K562 (cell line): Measurements from ENCODE around the gene NDUFAF4. TPM values are rescaled to one million over a fixed set of nuclear protein-coding genes. Genes with fewer than 3 reads are reported as not detected.

ENCODE experiments used
- BHLHE40 ChIP-seq: IDR thresholded peaks from 2 replicates; pipeline ENCODE4 v1.6.1; 2011; ENCODE audit warnings: low read length, improper control_type of control experiment
- CBX1 ChIP-seq: sonication (generic); IDR thresholded peaks from 2 replicates; pipeline ENCODE4 v1.6.1; 2016; ENCODE audit warnings: antibody characterized with exemption, low read depth, mild to moderate bottlenecking
- CSDE1 ChIP-seq, 2 experiments: fragments of 450-650 bp; IDR thresholded peaks; 2 replicates each; pipeline ENCODE4 v1.6.1; 2016; ENCODE audit warnings: mild to moderate bottlenecking in 1 of 2
- FOS ChIP-seq: IDR thresholded peaks from 3 replicates; pipeline ENCODE4 v1.6.1; 2011; ENCODE audit not compliant: insufficient read length; ENCODE audit errors: extremely low read depth
- HSF4 ChIP-seq: fragments of 250-450 bp; sonication (Bioruptor Pico); IDR thresholded peaks from 2 replicates; pipeline ENCODE4 v2.1.2; 2022; ENCODE audit warnings: mild to moderate bottlenecking, moderate library complexity, borderline replicate concordance
- JUNB ChIP-seq: fragments of 450-650 bp; formaldehyde crosslinking; conservative IDR thresholded peaks from 2 replicates; pipeline ENCODE4 v1.4.0; 2020; ENCODE audit warnings: mild to moderate bottlenecking
- KLF1 ChIP-seq: fragments of 450-650 bp; IDR thresholded peaks from 2 replicates; pipeline ENCODE4 v1.6.1; 2016; ENCODE audit warnings: missing genetic modification characterization, missing compliant biosample characterization
- MYBL2 ChIP-seq, 2 experiments: fragments of 450-650 bp in 1 of 2; sonication (generic) in 1 of 2; formaldehyde crosslinking in 1 of 2; IDR thresholded peaks; 2 replicates each; pipeline versions ENCODE4 v1.6.1 to v1.8.1; 2017 to 2022; ENCODE audit warnings: borderline replicate concordance in 1 of 2, inconsistent platforms in 1 of 2, low read depth in 1 of 2, mild to moderate bottlenecking in 1 of 2, missing genetic modification reagents in 1 of 2, moderate library complexity in 1 of 2
- NUFIP1 ChIP-seq: fragments of 450-650 bp; IDR thresholded peaks from 2 replicates; pipeline ENCODE4 v1.6.1; 2018; ENCODE audit not compliant: partially characterized antibody
- PCBP1 ChIP-seq: fragments of 200-400 bp; formaldehyde crosslinking; IDR thresholded peaks from 2 replicates; pipeline ENCODE4 v1.6.1; 2018; ENCODE audit warnings: mild to moderate bottlenecking, low read depth, low read length; ENCODE audit not compliant: poor library complexity, severe bottlenecking
- PHF8 ChIP-seq: fragments of 200-600 bp; sonication (generic); IDR thresholded peaks from 2 replicates; pipeline ENCODE4 v1.6.1; 2012; ENCODE audit warnings: mixed run types, mild to moderate bottlenecking, inconsistent platforms, low read length, moderate library complexity, borderline replicate concordance
- POLR2AphosphoS2 ChIP-seq: IDR thresholded peaks from 2 replicates; pipeline ENCODE4 v1.6.1; 2012; ENCODE audit warnings: low read length, improper control_type of control experiment
- POLR3G ChIP-seq: IDR thresholded peaks from 2 replicates; pipeline ENCODE4 v1.6.1; 2011; ENCODE audit not compliant: insufficient read length, insufficient replicate concordance; ENCODE audit errors: extremely low read depth
- RBM39 ChIP-seq: fragments of 200-400 bp; formaldehyde crosslinking; optimal IDR thresholded peaks from 2 replicates; pipeline ENCODE3; 2018; ENCODE audit warnings: low read depth, low read length
- RFX1 ChIP-seq: fragments of 450-650 bp; IDR thresholded peaks from 2 replicates; pipeline ENCODE4 v1.6.1; 2016; ENCODE audit warnings: mild to moderate bottlenecking, moderate library complexity
- RFX5 ChIP-seq: IDR thresholded peaks from 2 replicates; pipeline ENCODE4 v1.6.1; 2011; ENCODE audit warnings: low read depth, mild to moderate bottlenecking, improper control_type of control experiment, low read length
- RUNX1 ChIP-seq: sonication (generic); IDR thresholded peaks from 2 replicates; pipeline ENCODE4 v1.6.1; 2016; ENCODE audit warnings: antibody characterized with exemption, low read depth
- SIRT6 ChIP-seq: IDR thresholded peaks from one replicate; pipeline ENCODE4 v1.6.1; 2012; ENCODE audit warnings: low read depth, mild to moderate bottlenecking, control low read depth, inconsistent platforms, low read length, moderate library complexity
- SMARCB1 ChIP-seq: IDR thresholded peaks from 2 replicates; pipeline ENCODE4 v1.6.1; 2011; ENCODE audit warnings: improper control_type of control experiment, low read depth; ENCODE audit not compliant: insufficient read length
- SUPT5H ChIP-seq: fragments of 450-650 bp; IDR thresholded peaks from 2 replicates; pipeline ENCODE4 v1.6.1; 2016
- TCF3 ChIP-seq: sonication (generic); formaldehyde crosslinking; IDR thresholded peaks from 2 replicates; pipeline ENCODE4 v1.4.0; 2020; ENCODE audit warnings: mild to moderate bottlenecking, missing genetic modification reagents
- ZFP1 ChIP-seq: fragments of 450-650 bp; formaldehyde crosslinking; IDR thresholded peaks from 2 replicates; pipeline ENCODE4 v1.4.0; 2020; ENCODE audit warnings: mild to moderate bottlenecking, mixed read lengths
- ZFP30 ChIP-seq: fragments of 250-450 bp; sonication (Bioruptor Pico); IDR thresholded peaks from 2 replicates; pipeline ENCODE4 v1.8.0; 2022; ENCODE audit warnings: moderate library complexity, mild to moderate bottlenecking, inconsistent platforms, borderline replicate concordance
- ZNF311 ChIP-seq: fragments of 250-450 bp; sonication (Bioruptor Pico); IDR thresholded peaks from 2 replicates; pipeline ENCODE4 v1.4.0; 2020; ENCODE audit warnings: mild to moderate bottlenecking, moderate library complexity
- ZNF384 ChIP-seq: IDR thresholded peaks from 2 replicates; pipeline ENCODE4 v1.6.1; 2012; ENCODE audit warnings: low read depth, low read length, improper control_type of control experiment
- ZZZ3 ChIP-seq: fragments of 450-650 bp; IDR thresholded peaks from 2 replicates; pipeline ENCODE4 v1.6.1; 2016; ENCODE audit warnings: antibody characterized with exemption, mild to moderate bottlenecking, moderate library complexity
- polyA plus RNA-seq, 8 experiments: library from polyadenylated mRNA; depleted of rRNA in 4 of 8; stranded (reverse) in 5 of 8; unstranded in 3 of 8; fragments of >200 nt; fragmentation: Nextera tagmentation in 2 of 8; fragmentation: Illumina TruSeq in 1 of 8; extraction: Ambion mirVana in 2 of 8; extraction: Trizol in 1 of 8; gene quantifications; 2 replicates each; pipeline versions ENCODE4 v1.2.1 to v1.2.3, GENCODE V29; 2011 to 2014; ENCODE audit warnings: inconsistent platforms in 1 of 8, missing spikeins in 1 of 8
- total RNA-seq, 7 experiments: library from RNA; depleted of rRNA in 6 of 7; stranded (reverse); fragments of >200 nt in 6 of 7; fragmentation: Illumina TruSeq in 2 of 7; extraction: Trizol in 2 of 7; gene quantifications; 2 replicates each; pipeline versions ENCODE4 v1.2.1 to v1.2.3, GENCODE V29; 2011 to 2021; ENCODE audit warnings: low replicate concordance in 1 of 7
- TF ChIP-seq, protein P1 (sequence below): fragments of 450-650 bp; conservative IDR thresholded peaks from 2 replicates; pipeline ENCODE4 v1.6.1; 2016; ENCODE audit warnings: missing genetic modification characterization, low read depth, mild to moderate bottlenecking, control low read depth, missing compliant biosample characterization
- TF ChIP-seq, protein P2 (sequence below): fragments of 450-650 bp; IDR thresholded peaks from 2 replicates; pipeline ENCODE4 v1.6.1; 2016; ENCODE audit warnings: antibody characterized with exemption
- TF ChIP-seq, protein P3 (sequence below): fragments of 250-450 bp; sonication (Bioruptor Pico); IDR thresholded peaks from 2 replicates; pipeline ENCODE4 v1.8.0; 2021; ENCODE audit warnings: mild to moderate bottlenecking, moderate library complexity

NDUFAF4 gene
- total and polyA plus RNA-seq, 9 of the 15 experiments (the other 6 are each of a cell fraction or from before 2014, with no cell fraction given): 45.0 to 418 (median 136) TPM

- TF ChIP-seq SUPT5H (no peak), ZZZ3 (no peak), POLR2AphosphoS2 (no peak), FOS (no peak), ZNF311 (no peak), RFX1 (no peak), RFX5 (no peak), PCBP1 (no peak), RBM39 (no peak), TCF3 (CRISPR knock-in tag) (peak; percentile 80), POLR3G (no peak), CSDE1 (IDR thresholded peaks at IDR 0.05) (no peak), MYBL2 (IDR thresholded peaks at IDR 0.05; ENCODE audit: low read depth) (no peak), MYBL2 (CRISPR knock-in tag; IDR thresholded peaks at IDR 0.05; ENCODE audit: borderline replicate concordance) (no peak), CBX1 (no peak), RUNX1 (no peak), KLF1 (tag) (no peak), ZFP1 (CRISPR knock-in tag) (no peak), PHF8 (no peak), JUNB (no peak), HSF4 (CRISPR knock-in tag) (no peak), ZFP30 (CRISPR knock-in tag) (no peak), ZNF384 (peak; percentile 94), SMARCB1 (no peak), BHLHE40 (peak; percentile 83), SIRT6 (no peak), NUFIP1 (no peak)
- TF ChIP-seq, protein P1, sequence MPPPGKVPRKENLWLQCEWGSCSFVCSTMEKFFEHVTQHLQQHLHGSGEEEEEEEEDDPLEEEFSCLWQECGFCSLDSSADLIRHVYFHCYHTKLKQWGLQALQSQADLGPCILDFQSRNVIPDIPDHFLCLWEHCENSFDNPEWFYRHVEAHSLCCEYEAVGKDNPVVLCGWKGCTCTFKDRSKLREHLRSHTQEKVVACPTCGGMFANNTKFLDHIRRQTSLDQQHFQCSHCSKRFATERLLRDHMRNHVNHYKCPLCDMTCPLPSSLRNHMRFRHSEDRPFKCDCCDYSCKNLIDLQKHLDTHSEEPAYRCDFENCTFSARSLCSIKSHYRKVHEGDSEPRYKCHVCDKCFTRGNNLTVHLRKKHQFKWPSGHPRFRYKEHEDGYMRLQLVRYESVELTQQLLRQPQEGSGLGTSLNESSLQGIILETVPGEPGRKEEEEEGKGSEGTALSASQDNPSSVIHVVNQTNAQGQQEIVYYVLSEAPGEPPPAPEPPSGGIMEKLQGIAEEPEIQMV (tag): no peak
- TF ChIP-seq, protein P2, sequence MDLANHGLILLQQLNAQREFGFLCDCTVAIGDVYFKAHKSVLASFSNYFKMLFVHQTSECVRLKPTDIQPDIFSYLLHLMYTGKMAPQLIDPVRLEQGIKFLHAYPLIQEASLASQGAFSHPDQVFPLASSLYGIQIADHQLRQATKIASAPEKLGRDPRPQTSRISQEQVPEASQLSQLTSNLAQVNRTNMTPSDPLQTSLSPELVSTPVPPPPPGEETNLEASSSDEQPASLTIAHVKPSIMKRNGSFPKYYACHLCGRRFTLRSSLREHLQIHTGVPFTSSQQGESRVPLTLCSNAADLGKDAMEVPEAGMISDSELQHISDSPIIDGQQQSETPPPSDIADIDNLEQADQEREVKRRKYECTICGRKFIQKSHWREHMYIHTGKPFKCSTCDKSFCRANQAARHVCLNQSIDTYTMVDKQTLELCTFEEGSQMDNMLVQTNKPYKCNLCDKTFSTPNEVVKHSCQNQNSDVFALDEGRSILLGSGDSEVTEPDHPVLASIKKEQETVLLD: peak; percentile 79; the same call in 1 of the 2 replicates
- TF ChIP-seq, protein P3, sequence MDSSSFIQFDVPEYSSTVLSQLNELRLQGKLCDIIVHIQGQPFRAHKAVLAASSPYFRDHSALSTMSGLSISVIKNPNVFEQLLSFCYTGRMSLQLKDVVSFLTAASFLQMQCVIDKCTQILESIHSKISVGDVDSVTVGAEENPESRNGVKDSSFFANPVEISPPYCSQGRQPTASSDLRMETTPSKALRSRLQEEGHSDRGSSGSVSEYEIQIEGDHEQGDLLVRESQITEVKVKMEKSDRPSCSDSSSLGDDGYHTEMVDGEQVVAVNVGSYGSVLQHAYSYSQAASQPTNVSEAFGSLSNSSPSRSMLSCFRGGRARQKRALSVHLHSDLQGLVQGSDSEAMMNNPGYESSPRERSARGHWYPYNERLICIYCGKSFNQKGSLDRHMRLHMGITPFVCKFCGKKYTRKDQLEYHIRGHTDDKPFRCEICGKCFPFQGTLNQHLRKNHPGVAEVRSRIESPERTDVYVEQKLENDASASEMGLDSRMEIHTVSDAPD: no peak
Observed at GRCh38 chr6:96926425-96926824, 28.7 kb upstream of the NDUFAF4 start (continued).
